Loucy (cell line): ENCODE data around the gene OR1L8.

Experiments
- H2AFZ ChIP-seq: fragments of 200-600 bp; sonication (generic); 2 replicates; pipeline ENCODE4 v1.6.0; 2016; ENCODE audit warnings: antibody characterized with exemption, mild to moderate bottlenecking, low read length, moderate library complexity
- H3F3A ChIP-seq: fragments of 200-600 bp; 2 replicates; pipeline ENCODE4 v1.6.0; 2016; ENCODE audit warnings: antibody characterized with exemption, low read depth, mild to moderate bottlenecking
- H3K27me3 ChIP-seq: fragments of 200-600 bp; sonication (generic); 2 replicates; pipeline ENCODE4 v1.6.1; 2014; ENCODE audit warnings: low read length, mild to moderate bottlenecking; ENCODE audit not compliant: insufficient read depth, poor library complexity, severe bottlenecking
- H3K36me3 ChIP-seq: fragments of 200-600 bp; sonication (generic); 2 replicates; pipeline ENCODE4 v1.6.1; 2016; ENCODE audit warnings: low read length; ENCODE audit not compliant: insufficient read depth
- H3K4me1 ChIP-seq: fragments of 200-600 bp; sonication (generic); 2 replicates; pipeline ENCODE4 v1.5.1; 2014; ENCODE audit warnings: low read length, mild to moderate bottlenecking; ENCODE audit not compliant: insufficient read depth, poor library complexity, severe bottlenecking
- H3K4me2 ChIP-seq: fragments of 200-600 bp; sonication (generic); 2 replicates; pipeline ENCODE4 v1.6.0; 2014; ENCODE audit warnings: antibody characterized with exemption, low read length, low read depth, mild to moderate bottlenecking; ENCODE audit not compliant: poor library complexity, severe bottlenecking
- H3K4me3 ChIP-seq: fragments of 200-600 bp; sonication (generic); 2 replicates; pipeline ENCODE4 v1.5.1; 2014; ENCODE audit warnings: low read length, mild to moderate bottlenecking, mixed read lengths; ENCODE audit not compliant: poor library complexity, severe bottlenecking
- H3K79me2 ChIP-seq: fragments of 200-600 bp; sonication (generic); 2 replicates; pipeline ENCODE4 v1.6.1; 2014; ENCODE audit warnings: low read length; ENCODE audit not compliant: insufficient read depth
- H3K9ac ChIP-seq: fragments of 200-600 bp; sonication (generic); 2 replicates; pipeline ENCODE4 v1.6.0; 2014; ENCODE audit warnings: mild to moderate bottlenecking, low read depth, low read length, moderate library complexity; ENCODE audit not compliant: poor library complexity, severe bottlenecking
- H3K9me2 ChIP-seq: fragments of 200-600 bp; sonication (generic); replicated peaks from 2 replicates; pipeline ENCODE4 v1.6.1; 2016; ENCODE audit warnings: low read depth, low read length, mixed read lengths
- H3K9me3 ChIP-seq: fragments of 200-600 bp; sonication (generic); 2 replicates; pipeline ENCODE4 v1.6.1; 2014; ENCODE audit warnings: mild to moderate bottlenecking, antibody characterized with exemption, low read length, low read depth; ENCODE audit not compliant: insufficient read depth
- H4K20me1 ChIP-seq: fragments of 200-600 bp; sonication (generic); 2 replicates; pipeline ENCODE4 v1.6.0; 2014; ENCODE audit warnings: antibody characterized with exemption, low read length, mild to moderate bottlenecking; ENCODE audit not compliant: insufficient read depth, poor library complexity, severe bottlenecking
- EZH2phosphoT487 ChIP-seq: fragments of 200-600 bp; IDR thresholded peaks from 2 replicates; pipeline ENCODE4 v1.6.1; 2018; ENCODE audit warnings: antibody characterized with exemption, mild to moderate bottlenecking, moderate library complexity, borderline replicate concordance
- TF ChIP-seq, protein P1 (sequence below): fragments of 200-600 bp; sonication (generic); conservative IDR thresholded peaks from 2 replicates; pipeline ENCODE4 v1.5.1; 2014; ENCODE audit warnings: mild to moderate bottlenecking, antibody characterized with exemption, low read length

OR1L8 gene

DNA sequence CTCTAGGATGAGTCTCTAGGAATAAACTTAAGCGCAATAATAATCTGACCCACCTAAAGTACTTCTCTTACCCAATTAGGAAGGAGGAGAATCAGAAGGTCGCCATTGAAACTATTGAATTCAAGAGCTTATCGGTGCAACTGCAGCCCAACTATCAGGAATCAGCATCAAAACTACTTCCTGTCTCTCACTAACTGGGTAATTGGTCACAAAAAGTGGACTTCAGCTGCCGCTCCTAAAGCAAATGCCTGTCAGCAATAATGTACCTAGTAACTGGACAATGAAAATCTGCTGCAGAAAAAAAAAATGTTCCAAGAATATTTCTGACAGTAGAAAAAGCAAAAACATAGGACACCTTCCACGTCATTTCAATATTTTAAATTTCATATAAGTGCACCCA is 3.3 kb downstream of the OR1L8 start:
- Histone ChIP-seq H3K4me1 (no peaks in the 10 kb centered on the region), H3K4me3 (no peak overlapping the region), H3K79me2 (no peaks in the 10 kb centered on the region), H3K36me3 (no peaks in the 10 kb centered on the region), H3K9me3 (no peaks in the 10 kb centered on the region), H3K27me3 (no peaks in the 10 kb centered on the region), H3K9me2 (no peaks in the 10 kb centered on the region), H3K4me2 (no peak overlapping the region), H3K9ac (no peak overlapping the region), H2AFZ (no peak overlapping the region), H3F3A (no peaks in the 10 kb centered on the region), H4K20me1 (no peaks in the 10 kb centered on the region)
- no peak for TF ChIP-seq EZH2phosphoT487
- TF ChIP-seq, protein P1, sequence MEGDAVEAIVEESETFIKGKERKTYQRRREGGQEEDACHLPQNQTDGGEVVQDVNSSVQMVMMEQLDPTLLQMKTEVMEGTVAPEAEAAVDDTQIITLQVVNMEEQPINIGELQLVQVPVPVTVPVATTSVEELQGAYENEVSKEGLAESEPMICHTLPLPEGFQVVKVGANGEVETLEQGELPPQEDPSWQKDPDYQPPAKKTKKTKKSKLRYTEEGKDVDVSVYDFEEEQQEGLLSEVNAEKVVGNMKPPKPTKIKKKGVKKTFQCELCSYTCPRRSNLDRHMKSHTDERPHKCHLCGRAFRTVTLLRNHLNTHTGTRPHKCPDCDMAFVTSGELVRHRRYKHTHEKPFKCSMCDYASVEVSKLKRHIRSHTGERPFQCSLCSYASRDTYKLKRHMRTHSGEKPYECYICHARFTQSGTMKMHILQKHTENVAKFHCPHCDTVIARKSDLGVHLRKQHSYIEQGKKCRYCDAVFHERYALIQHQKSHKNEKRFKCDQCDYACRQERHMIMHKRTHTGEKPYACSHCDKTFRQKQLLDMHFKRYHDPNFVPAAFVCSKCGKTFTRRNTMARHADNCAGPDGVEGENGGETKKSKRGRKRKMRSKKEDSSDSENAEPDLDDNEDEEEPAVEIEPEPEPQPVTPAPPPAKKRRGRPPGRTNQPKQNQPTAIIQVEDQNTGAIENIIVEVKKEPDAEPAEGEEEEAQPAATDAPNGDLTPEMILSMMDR = no peak

- Histone ChIP-seq H3K79me2 (no peaks in the 10 kb centered on the region), H3K4me2 (no peak overlapping the region), H2AFZ (no peak overlapping the region)
Observed at GRCh38 chr9:122572456-122572855, 10.7 kb downstream of the OR1L8 start.

DNA sequence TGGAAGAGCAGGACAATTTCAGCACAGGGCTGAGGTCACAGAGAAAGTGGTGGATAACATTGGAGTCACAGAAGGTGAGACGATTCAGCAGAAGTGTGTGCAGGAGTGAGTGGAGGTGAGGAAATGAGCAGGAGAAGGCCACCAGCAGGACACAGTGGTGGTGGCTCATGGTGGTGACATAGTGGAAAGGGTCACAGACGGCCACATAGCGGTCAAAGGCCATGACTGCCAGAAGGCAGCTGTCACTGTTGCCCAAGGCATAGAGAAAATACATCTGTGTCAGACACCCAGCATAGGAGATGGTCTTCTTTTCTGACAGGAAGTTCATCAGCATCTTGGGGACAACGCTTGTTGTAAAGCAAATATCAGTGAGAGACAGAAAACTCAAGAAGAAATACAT is 15.3 kb downstream of the OR1L8 start:
- Histone ChIP-seq H3K27me3 (no peaks in the 10 kb centered on the region), H3F3A (no peaks in the 10 kb centered on the region), H3K4me3 (no peak overlapping the region), H4K20me1 (no peaks in the 10 kb centered on the region), H3K4me2 (no peak overlapping the region), H3K79me2 (no peaks in the 10 kb centered on the region), H3K4me1 (peaks cover 1% of the 10 kb centered on the region), H3K9me2 (no peaks in the 10 kb centered on the region), H2AFZ (no peak overlapping the region), H3K9me3 (no peaks in the 10 kb centered on the region), H3K36me3 (no peaks in the 10 kb centered on the region), H3K9ac (no peak overlapping the region)
- no peak for TF ChIP-seq EZH2phosphoT487
- TF ChIP-seq, protein P1 = no peak

More at GRCh38 chr9:122572456-122572855, 10.7 kb downstream of the OR1L8 start:
- Histone ChIP-seq H4K20me1 (no peaks in the 10 kb centered on the region), H3K27me3 (no peaks in the 10 kb centered on the region), H3K9ac (no peak overlapping the region), H3K36me3 (no peaks in the 10 kb centered on the region), H3K9me2 (no peaks in the 10 kb centered on the region), H3K4me1 (no peaks in the 10 kb centered on the region), H3F3A (no peaks in the 10 kb centered on the region), H3K9me3 (no peaks in the 10 kb centered on the region), H3K4me3 (no peak overlapping the region)
- TF ChIP-seq EZH2phosphoT487 = no peak
- TF ChIP-seq, protein P1 = no peak
